ENCODE data around the gene MAP6D1.

- TF ChIP-seq MYC (IDR thresholded peaks at IDR 0.05; ENCODE audit: low read depth, low read length) (no peak), CTCF (IDR thresholded peaks at IDR 0.05; ENCODE audit: low read depth, low read length) (no peak), POLR2A (IDR thresholded peaks at IDR 0.05; ENCODE audit: extremely low read depth, insufficient read length) (no peak)
Measured at GRCh38 chr3:183811638-183812037, 13.7 kb downstream of the MAP6D1 start.

All from NB4 (cell line).